Right hindlimb (tissue), 1 donor: Measurements from ENCODE around the gene PCOLCE2.

ENCODE experiments used
- DNase-seq: peaks from one replicate; pipeline ENCODE4 v3.0.0-alpha.2; 2018

Gene PCOLCE2

DNA sequence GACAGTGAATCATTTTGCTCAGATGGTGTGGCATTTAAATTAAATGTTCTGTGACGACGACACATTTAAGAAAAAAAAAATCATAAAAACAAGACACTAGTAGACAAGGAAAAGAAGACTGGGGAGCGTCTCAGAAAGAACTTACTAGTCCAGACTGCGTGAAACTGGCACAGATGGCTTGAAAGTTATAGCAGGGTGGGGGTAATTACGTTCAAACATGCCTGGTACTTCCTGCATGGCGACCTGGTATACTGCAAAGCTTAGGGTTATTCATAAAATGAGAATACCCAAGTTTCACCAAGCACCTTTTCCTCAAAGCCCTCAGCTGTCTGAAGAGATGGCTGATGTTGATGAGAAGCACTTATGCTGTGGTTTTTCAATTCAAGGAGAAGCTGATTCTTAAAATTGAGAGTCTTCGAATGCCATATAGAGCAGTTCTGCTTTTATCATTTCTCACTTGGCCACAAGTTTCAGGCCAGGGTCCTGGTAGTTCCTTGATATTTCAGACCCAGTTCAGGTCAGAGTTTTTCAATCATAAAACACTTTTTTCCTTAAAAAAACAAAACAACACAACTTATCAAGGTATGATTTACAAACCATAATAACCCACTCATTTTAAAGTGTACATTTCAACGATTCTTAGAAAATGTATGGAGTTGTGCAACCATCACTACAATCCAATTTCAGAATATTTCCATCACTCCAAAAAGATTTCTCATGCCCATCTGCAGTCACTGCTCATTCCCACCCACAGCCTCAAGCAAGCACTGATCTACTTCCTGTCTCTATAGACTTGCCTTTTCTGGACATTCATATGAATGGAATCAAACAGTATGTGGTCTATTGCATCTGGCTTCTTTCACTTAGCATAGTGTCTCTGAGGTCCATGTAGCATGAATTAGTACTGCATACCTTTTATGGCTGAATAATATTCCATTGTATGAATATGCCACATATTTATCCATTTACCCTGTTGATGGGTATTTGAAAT lies 24.7 kb downstream of the PCOLCE2 start:
- DNase-seq, result no peak

- DNase-seq, result no peak
These were observed 25.7 kb downstream of the PCOLCE2 start for GRCh38 chr3:142863010-142863817.

- DNase-seq, result no peak
These were observed 27.0 kb downstream of the PCOLCE2 start for GRCh38 chr3:142861926-142862325.

- DNase-seq, result no peak
These were observed 30.8 kb downstream of the PCOLCE2 start for GRCh38 chr3:142858043-142858442.

DNA sequence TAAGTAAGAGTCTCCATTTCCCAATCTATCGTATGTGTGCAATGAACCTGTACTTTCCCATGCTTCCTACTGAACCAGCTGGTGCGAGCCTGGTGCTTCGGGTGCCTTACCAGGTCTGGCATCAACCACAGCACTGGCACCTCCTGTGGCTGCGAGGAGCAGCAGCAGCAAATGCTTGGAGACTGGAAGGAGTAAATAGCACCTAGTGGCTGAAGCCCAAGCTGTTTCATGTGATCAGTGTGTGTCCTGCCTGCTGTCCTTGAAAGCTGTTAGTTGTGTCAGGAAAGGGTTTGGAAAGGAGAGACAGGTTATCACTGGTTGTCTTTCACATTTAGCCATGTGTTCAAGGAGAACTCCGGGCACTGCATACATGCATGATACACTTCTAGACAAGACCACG lies 31.8 kb downstream of the PCOLCE2 start:
- no peak for DNase-seq

- DNase-seq, result no peak
These were observed 35.4 kb downstream of the PCOLCE2 start for GRCh38 chr3:142853270-142854168.

DNA sequence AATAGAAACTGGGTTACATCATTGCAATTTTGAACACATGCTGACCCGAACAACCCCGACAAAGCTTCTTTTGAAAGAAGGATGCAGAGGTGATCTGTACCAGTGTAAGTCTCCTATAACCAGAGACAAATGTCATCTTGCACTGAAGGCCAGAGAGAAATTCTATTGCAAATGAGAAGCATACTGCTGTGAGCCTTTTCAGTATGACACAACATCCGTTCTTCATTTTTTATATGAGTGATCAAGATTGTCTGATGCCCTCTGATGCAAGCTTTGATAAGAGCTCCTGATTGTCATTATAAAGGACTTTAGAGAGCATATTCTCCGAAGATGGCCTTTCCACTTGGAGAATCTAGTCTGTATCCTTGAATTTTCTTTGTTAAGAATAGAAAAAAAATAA lies 36.9 kb downstream of the PCOLCE2 start:
- no peak for DNase-seq

DNA sequence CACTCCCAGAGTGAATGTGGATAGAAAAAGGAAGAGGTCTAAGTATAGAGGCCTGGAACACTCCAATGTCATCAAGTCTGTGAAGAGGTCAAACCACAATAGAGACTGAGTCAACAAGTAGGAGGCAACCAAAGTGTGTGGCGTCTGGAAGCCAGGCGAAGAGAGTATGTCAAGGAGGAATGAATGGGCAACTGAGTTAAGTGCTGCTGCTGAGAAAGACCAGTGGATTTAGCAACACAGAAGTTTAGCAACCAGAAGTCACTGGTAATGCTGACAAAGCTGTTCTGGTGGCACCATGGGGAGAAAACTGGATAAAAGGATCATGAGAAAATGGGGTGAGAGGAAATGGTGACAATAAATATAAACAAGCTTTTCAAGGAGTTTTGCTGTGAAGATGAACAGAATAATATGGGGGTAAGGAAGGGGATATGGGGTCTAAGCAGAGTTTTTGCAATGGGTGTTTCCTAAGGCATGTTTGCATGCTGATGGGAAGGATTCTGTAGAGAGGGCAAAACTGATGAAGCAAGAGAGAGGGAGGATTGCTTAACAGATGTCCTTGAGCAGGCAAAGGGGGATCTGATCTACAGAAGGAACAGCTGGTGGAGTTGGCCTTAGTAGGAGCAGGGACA lies 38.4 kb downstream of the PCOLCE2 start:
- no peak for DNase-seq

DNA sequence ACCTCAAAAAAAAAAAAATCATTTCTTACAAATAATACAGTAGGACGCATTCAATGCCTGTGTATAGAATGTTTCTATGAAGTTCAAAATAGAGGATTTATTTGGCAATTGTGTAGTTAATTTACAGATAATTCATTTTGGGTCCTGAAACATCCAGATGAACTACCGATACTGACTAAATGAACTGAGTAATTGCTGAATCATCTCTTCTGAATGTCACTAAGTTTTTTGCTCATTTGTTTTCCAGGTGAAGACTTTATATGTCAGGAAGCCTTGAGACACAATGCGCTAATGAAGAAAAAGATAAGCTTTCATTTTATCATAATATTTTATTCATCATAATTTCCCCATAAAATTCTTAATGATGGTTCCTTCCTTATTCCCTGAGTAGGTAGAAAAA lies 39.7 kb downstream of the PCOLCE2 start:
- no peak for DNase-seq

- no peak for DNase-seq
These were observed 41.9 kb downstream of the PCOLCE2 start for GRCh38 chr3:142846779-142847577.

DNA sequence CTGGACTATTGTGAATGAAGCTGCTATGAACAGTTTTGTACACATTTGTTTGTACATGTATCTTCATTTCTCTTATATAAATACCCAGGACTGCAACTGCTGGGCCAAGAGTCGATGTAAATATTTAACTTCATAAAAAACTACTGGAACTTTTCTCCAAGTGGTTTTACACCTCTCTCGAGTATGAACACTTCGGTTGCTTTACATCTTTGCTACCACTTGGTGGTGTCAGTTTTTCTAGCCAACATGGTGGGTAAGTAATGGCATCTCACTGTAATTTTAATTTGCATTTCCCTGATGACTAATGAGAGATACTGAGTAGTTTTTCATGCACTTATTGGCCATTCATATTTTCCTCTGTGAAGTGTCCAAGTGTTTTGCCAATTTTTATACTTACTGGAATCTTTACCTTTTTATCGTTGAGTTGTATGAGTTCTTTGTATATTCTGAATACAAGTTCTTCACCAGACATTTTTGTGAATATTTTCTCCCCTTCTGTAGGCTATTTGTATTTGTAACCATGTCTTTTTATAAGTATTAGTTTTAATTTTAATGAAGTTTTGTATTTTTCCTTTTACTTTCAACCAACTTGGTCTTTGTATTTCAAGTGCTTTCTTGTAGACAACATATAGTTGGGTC lies 44.4 kb downstream of the PCOLCE2 start:
- DNase-seq, result no peak

DNA sequence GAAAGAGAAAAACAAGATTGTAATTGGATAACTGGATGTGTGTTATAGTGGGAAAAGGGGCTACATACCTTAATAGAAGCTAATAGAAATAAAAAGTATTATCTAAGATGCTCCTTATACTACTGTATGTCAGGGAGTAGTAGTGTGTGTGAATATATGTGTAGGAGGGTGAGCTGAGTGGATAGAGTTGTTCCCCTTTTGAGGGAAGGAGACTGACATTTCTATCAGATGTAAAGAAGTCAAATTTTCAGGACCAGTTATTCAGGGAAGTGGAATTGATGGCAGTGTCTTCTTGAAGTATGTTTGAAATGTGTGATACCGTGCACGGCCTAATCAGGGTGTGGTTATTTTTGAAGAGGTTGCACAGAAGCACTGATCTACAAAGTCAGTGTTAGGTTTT lies 49.1 kb downstream of the PCOLCE2 start:
- no peak for DNase-seq

GRCh38 chr3:142837526-142837925 lies 51.4 kb downstream of the PCOLCE2 start:
- DNase-seq, result no peak

DNA sequence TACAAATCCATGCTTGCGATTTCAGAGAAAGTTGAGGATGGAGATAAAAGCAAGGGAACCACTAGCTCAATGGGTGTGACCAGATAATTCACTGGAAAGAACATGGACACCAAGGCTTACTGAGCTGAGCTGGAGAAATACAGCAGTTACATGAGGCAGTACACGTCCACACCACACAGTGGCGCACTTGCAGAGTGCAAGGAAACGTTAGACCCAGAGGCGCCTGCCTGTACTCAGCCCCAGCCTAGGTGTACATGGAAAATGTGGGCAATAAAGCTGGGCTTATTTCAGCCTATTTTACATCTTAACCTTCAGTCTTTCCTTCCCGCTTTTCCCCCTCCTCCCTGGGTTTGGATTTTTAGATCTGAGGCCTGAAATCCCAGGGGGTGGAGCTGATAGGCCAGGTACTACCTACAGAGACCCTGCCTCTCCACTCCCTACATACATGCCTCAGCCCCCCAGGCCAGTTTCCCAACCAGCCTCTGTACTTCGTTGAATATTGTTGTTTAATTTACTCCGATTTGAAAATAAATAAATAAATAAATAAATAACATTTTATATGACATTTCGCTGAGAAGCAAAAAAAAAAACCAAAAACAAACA lies 60.1 kb downstream of the PCOLCE2 start:
- peak; percentile 70 for DNase-seq

DNA sequence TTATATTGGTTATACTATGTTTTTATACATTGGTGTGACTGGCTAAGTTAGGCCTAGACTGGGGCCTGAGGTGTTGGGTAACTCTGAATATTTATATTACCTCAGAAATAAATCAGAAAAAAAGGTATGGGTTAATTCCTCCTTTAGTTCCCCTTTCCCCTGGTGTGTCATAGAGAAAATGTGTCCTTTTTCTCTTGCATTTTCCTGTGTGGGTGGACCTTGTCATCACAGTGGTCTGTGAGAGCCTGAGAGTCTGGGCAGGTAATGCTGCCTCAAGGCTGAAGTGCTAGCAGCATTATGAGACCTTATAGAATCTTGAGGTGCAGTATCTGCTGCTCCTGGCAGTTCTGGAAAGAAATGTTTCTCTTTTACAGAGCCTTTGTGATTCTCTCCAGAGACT lies 69.7 kb downstream of the PCOLCE2 start:
- no peak for DNase-seq

DNA sequence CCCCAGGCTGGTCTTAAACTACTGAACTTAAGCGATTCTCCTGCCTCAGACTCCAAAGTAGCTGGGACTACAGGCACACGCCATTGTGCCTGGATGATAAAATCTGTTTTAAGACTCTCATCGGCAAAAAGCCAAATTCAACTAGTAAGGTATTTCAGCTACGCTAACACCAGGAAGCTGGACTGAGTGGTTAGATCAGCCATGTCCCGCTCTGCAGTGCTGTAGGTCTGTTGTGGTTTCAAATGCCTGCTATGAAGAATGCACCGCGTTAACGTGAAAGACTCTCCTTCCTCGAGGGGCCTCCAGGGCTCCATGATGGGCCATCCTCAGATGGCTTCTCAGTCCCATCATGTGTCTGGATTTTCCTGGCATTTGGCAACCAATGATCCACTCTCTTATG lies 70.2 kb downstream of the PCOLCE2 start:
- DNase-seq, result no peak

DNA sequence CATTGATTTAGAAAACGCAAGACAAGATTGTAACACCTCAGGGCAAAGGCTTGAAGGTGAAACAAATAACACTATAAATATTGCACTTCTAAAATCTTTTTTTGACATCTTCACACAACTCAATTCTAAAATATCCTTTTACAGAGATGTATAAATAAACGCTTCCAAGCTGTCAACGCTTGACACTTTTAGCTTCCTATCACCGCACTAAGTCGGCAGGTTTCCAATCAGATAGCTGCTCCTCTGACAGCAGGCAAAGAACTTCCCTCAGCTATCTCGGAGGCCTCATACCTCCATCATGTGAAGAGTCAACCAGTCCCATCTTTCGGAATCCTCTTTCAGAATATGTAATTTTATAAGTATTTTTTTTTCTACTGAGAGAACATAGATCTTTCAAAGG lies 71.0 kb downstream of the PCOLCE2 start:
- DNase-seq, result no peak

- DNase-seq, result no peak
These were observed 71.5 kb downstream of the PCOLCE2 start for GRCh38 chr3:142817356-142817755.

DNA sequence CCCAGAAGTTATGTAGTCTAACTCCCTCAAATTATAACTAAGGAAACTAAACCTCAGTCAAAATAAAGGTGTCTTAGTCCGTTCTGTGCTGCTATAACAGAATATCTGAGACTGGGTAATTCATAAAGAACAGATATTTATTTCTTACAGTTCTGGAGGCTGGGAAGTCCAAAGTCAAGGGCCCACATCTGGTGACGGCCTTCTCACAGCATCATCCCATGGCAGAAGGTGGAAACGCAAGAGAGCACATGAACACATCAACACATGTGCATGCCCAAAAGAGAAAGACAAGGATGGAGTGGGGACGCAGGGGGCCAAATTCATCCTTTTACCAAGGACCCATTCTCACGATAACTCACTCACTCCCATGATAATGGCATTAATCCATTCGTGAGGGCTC lies 73.1 kb downstream of the PCOLCE2 start:
- no peak for DNase-seq

- DNase-seq, result no peak
These were observed 79.6 kb downstream of the PCOLCE2 start for GRCh38 chr3:142809259-142809658.
